Hair follicle dermal papilla cell (primary cell): Measurements from ENCODE around the gene MXRA5. TPM values are rescaled to one million over a fixed set of nuclear protein-coding genes. Genes with fewer than 3 reads are reported as not detected.

Experiments
- total RNA-seq: library from RNA; depleted of rRNA; stranded (reverse); fragments of >200 nt; gene quantifications from 2 replicates; pipeline ENCODE4 v1.2.3, GENCODE V29; 2012

MXRA5 gene, protein sequence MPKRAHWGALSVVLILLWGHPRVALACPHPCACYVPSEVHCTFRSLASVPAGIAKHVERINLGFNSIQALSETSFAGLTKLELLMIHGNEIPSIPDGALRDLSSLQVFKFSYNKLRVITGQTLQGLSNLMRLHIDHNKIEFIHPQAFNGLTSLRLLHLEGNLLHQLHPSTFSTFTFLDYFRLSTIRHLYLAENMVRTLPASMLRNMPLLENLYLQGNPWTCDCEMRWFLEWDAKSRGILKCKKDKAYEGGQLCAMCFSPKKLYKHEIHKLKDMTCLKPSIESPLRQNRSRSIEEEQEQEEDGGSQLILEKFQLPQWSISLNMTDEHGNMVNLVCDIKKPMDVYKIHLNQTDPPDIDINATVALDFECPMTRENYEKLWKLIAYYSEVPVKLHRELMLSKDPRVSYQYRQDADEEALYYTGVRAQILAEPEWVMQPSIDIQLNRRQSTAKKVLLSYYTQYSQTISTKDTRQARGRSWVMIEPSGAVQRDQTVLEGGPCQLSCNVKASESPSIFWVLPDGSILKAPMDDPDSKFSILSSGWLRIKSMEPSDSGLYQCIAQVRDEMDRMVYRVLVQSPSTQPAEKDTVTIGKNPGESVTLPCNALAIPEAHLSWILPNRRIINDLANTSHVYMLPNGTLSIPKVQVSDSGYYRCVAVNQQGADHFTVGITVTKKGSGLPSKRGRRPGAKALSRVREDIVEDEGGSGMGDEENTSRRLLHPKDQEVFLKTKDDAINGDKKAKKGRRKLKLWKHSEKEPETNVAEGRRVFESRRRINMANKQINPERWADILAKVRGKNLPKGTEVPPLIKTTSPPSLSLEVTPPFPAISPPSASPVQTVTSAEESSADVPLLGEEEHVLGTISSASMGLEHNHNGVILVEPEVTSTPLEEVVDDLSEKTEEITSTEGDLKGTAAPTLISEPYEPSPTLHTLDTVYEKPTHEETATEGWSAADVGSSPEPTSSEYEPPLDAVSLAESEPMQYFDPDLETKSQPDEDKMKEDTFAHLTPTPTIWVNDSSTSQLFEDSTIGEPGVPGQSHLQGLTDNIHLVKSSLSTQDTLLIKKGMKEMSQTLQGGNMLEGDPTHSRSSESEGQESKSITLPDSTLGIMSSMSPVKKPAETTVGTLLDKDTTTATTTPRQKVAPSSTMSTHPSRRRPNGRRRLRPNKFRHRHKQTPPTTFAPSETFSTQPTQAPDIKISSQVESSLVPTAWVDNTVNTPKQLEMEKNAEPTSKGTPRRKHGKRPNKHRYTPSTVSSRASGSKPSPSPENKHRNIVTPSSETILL (N-terminal part only)
- total RNA-seq = 101 and 148 TPM in 2 replicates

DNA sequence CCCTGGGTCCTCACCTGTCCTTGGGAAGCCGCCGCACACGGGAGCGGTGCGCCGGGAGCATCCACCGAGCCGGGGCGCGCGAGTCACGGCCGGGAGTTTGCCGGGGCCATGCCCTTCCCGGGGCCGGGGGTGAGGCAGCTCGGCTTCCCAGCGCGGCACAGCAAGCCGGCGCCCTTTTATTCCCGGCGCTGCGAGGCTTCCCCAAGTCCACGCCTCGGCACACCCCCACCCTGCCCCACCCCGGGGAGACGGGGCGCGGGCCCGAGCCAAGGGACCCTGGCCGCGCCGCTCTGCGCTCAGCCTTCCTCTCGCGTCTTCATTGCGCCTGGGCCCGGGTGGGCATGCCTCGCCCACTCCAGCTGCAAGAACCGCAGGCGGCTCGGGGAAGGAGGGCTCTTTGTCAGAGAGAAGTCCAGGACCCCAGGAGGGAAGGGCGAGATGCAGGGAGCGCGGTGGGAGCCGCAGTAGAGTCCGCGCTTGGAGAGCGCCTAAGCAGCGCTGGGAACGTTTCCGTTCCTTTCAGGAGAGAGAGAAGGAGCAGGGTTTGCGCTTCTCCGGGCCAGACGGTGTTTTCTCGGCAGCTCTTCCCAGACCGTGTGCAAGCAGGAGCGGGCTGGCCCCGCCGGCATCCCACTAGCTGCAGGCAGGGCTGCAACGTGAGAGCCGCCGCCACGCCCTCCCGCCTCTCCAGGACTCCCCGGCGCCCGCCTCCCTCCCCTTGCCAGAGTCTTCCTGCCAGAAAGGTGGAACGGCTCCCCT is at the start of gene MXRA5:
TSS of gene MXRA5 (minus strand) at position 152 of the 759 bp plus-strand sequence. CDS start 2,819 bp downstream, outside the sequence.

